OCI-LY3 (cell line): ENCODE data around the gene OXNAD1.
"Not testable (repeated sequence)": the region's sequence is repeated elsewhere in the genome, so short reads cannot be mapped to it uniquely, and the experiment has no call there.

Experiments used
- H2AFZ ChIP-seq: fragments of 200-600, 300-600 bp; shearing (Covaris generic); 2 replicates; pipeline ENCODE4 v1.6.0; 2014; ENCODE audit warnings: antibody characterized with exemption, low read depth, low read length
- H3K27ac ChIP-seq: fragments of 200-600, 300-600 bp; sonication (generic); 2 replicates; pipeline ENCODE4 v1.5.1; 2014; ENCODE audit warnings: mild to moderate bottlenecking, low read length, moderate library complexity, mixed read lengths
- H3K27me3 ChIP-seq: fragments of 200-600, 300-600 bp; sonication (generic); 2 replicates; pipeline ENCODE4 v1.6.1; 2014; ENCODE audit warnings: low read depth, low read length, mixed read lengths
- H3K36me3 ChIP-seq: fragments of 200-600, 300-600 bp; sonication (generic); replicated peaks from 2 replicates; pipeline ENCODE3; 2014; ENCODE audit warnings: low read depth, low read length, mixed read lengths
- H3K4me1 ChIP-seq: fragments of 300-600, 200-600 bp; sonication (generic); 2 replicates; pipeline ENCODE4 v1.6.1; 2014; ENCODE audit warnings: low read length, mixed read lengths
- H3K4me2 ChIP-seq: fragments of 200-600, 300-600 bp; sonication (generic); 2 replicates; pipeline ENCODE4 v1.6.1; 2014; ENCODE audit warnings: low read length, mixed read lengths
- H3K4me3 ChIP-seq: fragments of 300-600, 200-600 bp; sonication (generic); 2 replicates; pipeline ENCODE4 v1.5.1; 2014; ENCODE audit warnings: antibody characterized with exemption, mild to moderate bottlenecking, low read length, moderate library complexity
- H3K79me2 ChIP-seq: fragments of 300-600, 200-600 bp; shearing (Covaris generic); 2 replicates; pipeline ENCODE4 v1.6.1; 2014; ENCODE audit warnings: mild to moderate bottlenecking, low read length, mixed read lengths
- H3K9ac ChIP-seq: fragments of 300-600, 200-600 bp; shearing (Covaris generic); 2 replicates; pipeline ENCODE4 v1.6.0; 2014; ENCODE audit warnings: mild to moderate bottlenecking, low read length, moderate library complexity
- H3K9me3 ChIP-seq: fragments of 200-600, 300-600 bp; shearing (Covaris generic); 2 replicates; pipeline ENCODE4 v1.6.1; 2014; ENCODE audit warnings: low read length, mixed read lengths; ENCODE audit not compliant: insufficient read depth
- H4K20me1 ChIP-seq: fragments of 200-600, 300-600 bp; sonication (generic); 2 replicates; pipeline ENCODE4 v1.6.1; 2016; ENCODE audit warnings: low read length, mixed read lengths; ENCODE audit not compliant: insufficient read depth
- CTCF ChIP-seq: fragments of 200-600, 300-600 bp; sonication (generic); IDR thresholded peaks from 2 replicates; pipeline ENCODE4 v1.5.1; 2014; ENCODE audit warnings: antibody characterized with exemption, low read length, low read depth
- EZH2phosphoT487 ChIP-seq: fragments of 200-600 bp; shearing (Covaris generic); IDR thresholded peaks from 2 replicates; pipeline ENCODE4 v1.6.1; 2018; ENCODE audit warnings: antibody characterized with exemption, mixed run types, low read depth

The OXNAD1 gene

GRCh38 chr3:16308727-16309126, 43.7 kb downstream of the OXNAD1 start:
- TF ChIP-seq CTCF = no peak
- TF ChIP-seq EZH2phosphoT487 = no peak
- H3K36me3 ChIP-seq = peaks cover 44% of the 10 kb centered on the region
- H3K27ac ChIP-seq = no peak overlapping the region

GRCh38 chr3:16309558-16309957, 44.5 kb downstream of the OXNAD1 start:
- Histone ChIP-seq H3K4me3 (peak overlapping the region; percentile 22; the same call in 1 of the 2 replicates), H3K36me3 (peaks cover 51% of the 10 kb centered on the region), H3K9ac (peak overlapping the region; percentile 29; the same call in 1 of the 2 replicates)

More at GRCh38 chr3:16308727-16309126, 43.7 kb downstream of the OXNAD1 start:
- H3K27me3 ChIP-seq = no peaks in the 10 kb centered on the region
- peaks cover 25% of the 10 kb centered on the region for H4K20me1 ChIP-seq
- H3K9ac ChIP-seq = no peak overlapping the region
- no peak overlapping the region for H3K4me3 ChIP-seq
- H3K9me3 ChIP-seq = no peaks in the 10 kb centered on the region
- no peak overlapping the region for H2AFZ ChIP-seq
- peaks cover 41% of the 10 kb centered on the region for H3K4me1 ChIP-seq
- no peaks in the 10 kb centered on the region for H3K79me2 ChIP-seq
- no peak overlapping the region for H3K4me2 ChIP-seq

GRCh38 chr3:16310486-16310885, 45.5 kb downstream of the OXNAD1 start:
- H3K79me2 ChIP-seq, H3K27me3 ChIP-seq, H2AFZ ChIP-seq, H3K9me3 ChIP-seq: not testable (repeated sequence)
- Histone ChIP-seq H3K4me2 (peak overlapping the region; percentile 60), H3K9ac (0 out of 2 replicates have a peak overlapping the region, but pooled peaks have one; percentile 23), H3K27ac (peak overlapping the region; percentile 83), H3K4me1 (peaks cover 41% of the 10 kb centered on the region), H3K36me3 (peaks cover 56% of the 10 kb centered on the region), H4K20me1 (peaks cover 30% of the 10 kb centered on the region), H3K4me3 (peak overlapping the region; percentile 22; the same call in 1 of the 2 replicates)

More at GRCh38 chr3:16309558-16309957, 44.5 kb downstream of the OXNAD1 start:
- no peak overlapping the region for H2AFZ ChIP-seq
- no peaks in the 10 kb centered on the region for H3K27me3 ChIP-seq
- H3K9me3 ChIP-seq = no peaks in the 10 kb centered on the region
- H3K4me2 ChIP-seq = peak overlapping the region; percentile 60
- H3K27ac ChIP-seq = peak overlapping the region; percentile 83
- peaks cover 41% of the 10 kb centered on the region for H3K4me1 ChIP-seq
- no peaks in the 10 kb centered on the region for H3K79me2 ChIP-seq
- H4K20me1 ChIP-seq = peaks cover 30% of the 10 kb centered on the region
- TF ChIP-seq EZH2phosphoT487 = no peak
- TF ChIP-seq CTCF = no peak

- H3K27ac ChIP-seq = peak overlapping the region; percentile 55
- no peaks in the 10 kb centered on the region for H3K27me3 ChIP-seq
- TF ChIP-seq EZH2phosphoT487 = no peak
- no peak for TF ChIP-seq CTCF
- no peak overlapping the region for H2AFZ ChIP-seq
- H3K79me2 ChIP-seq = no peaks in the 10 kb centered on the region
- H3K36me3 ChIP-seq = peaks cover 63% of the 10 kb centered on the region
- peaks cover 41% of the 10 kb centered on the region for H3K4me1 ChIP-seq
- H3K9me3 ChIP-seq = no peaks in the 10 kb centered on the region
- no peak overlapping the region; the same call in none of the 2 replicates for H3K4me2 ChIP-seq
- no peak overlapping the region for H3K9ac ChIP-seq
- H4K20me1 ChIP-seq = peaks cover 38% of the 10 kb centered on the region
- H3K4me3 ChIP-seq = no peak overlapping the region
These were observed 47.0 kb downstream of the OXNAD1 start for GRCh38 chr3:16311960-16312451.
